ENCODE results near the gene TRHDE. TPM values are rescaled to one million over a fixed set of nuclear protein-coding genes. Genes with fewer than 3 reads are reported as not detected.
"Not testable (repeated sequence)": the region's sequence is repeated elsewhere in the genome, so short reads cannot be mapped to it uniquely, and the experiment has no call there.

The TRHDE gene
- total and polyA plus RNA-seq, 4 donors = 0.19 to 7.5 (median 3.5) TPM

GRCh38 chr12:72658615-72659014 is 386.4 kb downstream of the TRHDE start:
- no peak for TF ChIP-seq CTCF (IDR thresholded peaks at IDR 0.05; ENCODE audit: control extremely low read depth, extremely low read depth)
- Histone ChIP-seq H3K36me3 (ENCODE audit: control insufficient read depth in 4 of 4, insufficient read depth in 4 of 4, low read length in 4 of 4) (no peaks in the 10 kb centered on the region), H3K27me3 (ENCODE audit: control insufficient read depth in 3 of 3, insufficient read depth in 3 of 3, low read length in 2 of 3) (no peaks in the 10 kb centered on the region), H3K4me1 (ENCODE audit: control insufficient read depth in 5 of 5, insufficient read depth in 5 of 5, low read length in 5 of 5) (no peaks in the 10 kb centered on the region), H3K27ac (ENCODE audit: low read depth in 1 of 2, low read length in 1 of 2) (no peak overlapping the region), H3K4me3 (no peak overlapping the region), H3K9me3 (ENCODE audit: control insufficient read depth in 4 of 4, insufficient read depth in 3 of 4, low read length in 3 of 4) (no peaks in the 10 kb centered on the region), H3K9ac (ENCODE audit: insufficient read depth in 1 of 2, low read length in 2 of 2) (no peak overlapping the region)
- DNase-seq = no peak
- no peak for ATAC-seq (ENCODE audit: insufficient read depth, low FRiP score)

- not testable (repeated sequence) for H3K4me1 ChIP-seq (ENCODE audit: control insufficient read depth in 5 of 5, insufficient read depth in 5 of 5, low read length in 5 of 5); H3K4me3 ChIP-seq; DNase-seq; H3K9me3 ChIP-seq (ENCODE audit: control insufficient read depth in 4 of 4, insufficient read depth in 3 of 4, low read length in 3 of 4); H3K9ac ChIP-seq (ENCODE audit: insufficient read depth in 1 of 2, low read length in 2 of 2); H3K27ac ChIP-seq (ENCODE audit: low read depth in 1 of 2, low read length in 1 of 2); H3K27me3 ChIP-seq (ENCODE audit: control insufficient read depth in 3 of 3, insufficient read depth in 3 of 3, low read length in 2 of 3); ATAC-seq (ENCODE audit: insufficient read depth, low FRiP score); H3K36me3 ChIP-seq (ENCODE audit: control insufficient read depth in 4 of 4, insufficient read depth in 4 of 4, low read length in 4 of 4)
- WGBS, 2 donors = 82 to 92% methylated on average over 7 of the region's 7 CpGs
Measured at GRCh38 chr12:72660174-72660573, 388.0 kb downstream of the TRHDE start.

- DNase-seq = peak in 1 of 3 donors; percentile 2
- Histone ChIP-seq H3K9me3 (ENCODE audit: control insufficient read depth in 4 of 4, insufficient read depth in 3 of 4, low read length in 3 of 4) (peaks cover 0 to 3% (median 0%) of the 10 kb centered on the region in 4 donors), H3K4me1 (ENCODE audit: control insufficient read depth in 5 of 5, insufficient read depth in 5 of 5, low read length in 5 of 5) (no peaks in the 10 kb centered on the region), H3K9ac (ENCODE audit: insufficient read depth in 1 of 2, low read length in 2 of 2) (no peak overlapping the region), H3K27ac (ENCODE audit: low read depth in 1 of 2, low read length in 1 of 2) (no peak overlapping the region), H3K36me3 (ENCODE audit: control insufficient read depth in 4 of 4, insufficient read depth in 4 of 4, low read length in 4 of 4) (no peaks in the 10 kb centered on the region), H3K4me3 (no peak overlapping the region), H3K27me3 (ENCODE audit: control insufficient read depth in 3 of 3, insufficient read depth in 3 of 3, low read length in 2 of 3) (no peaks in the 10 kb centered on the region)
- no peak for TF ChIP-seq CTCF (IDR thresholded peaks at IDR 0.05; ENCODE audit: control extremely low read depth, extremely low read depth)
- WGBS, 2 donors = 54 to 55% methylated on average over 4 of the region's 4 CpGs
- ATAC-seq (ENCODE audit: insufficient read depth, low FRiP score) = no peak
Measured at GRCh38 chr12:72673853-72674252, 401.7 kb downstream of the TRHDE start.

- H3K27ac ChIP-seq (ENCODE audit: low read depth in 1 of 2, low read length in 1 of 2) = no peak overlapping the region
- no peaks in the 10 kb centered on the region for H3K36me3 ChIP-seq (ENCODE audit: control insufficient read depth in 4 of 4, insufficient read depth in 4 of 4, low read length in 4 of 4)
- no peak for TF ChIP-seq CTCF (IDR thresholded peaks at IDR 0.05; ENCODE audit: control extremely low read depth, extremely low read depth)
- H3K9me3 ChIP-seq (ENCODE audit: control insufficient read depth in 4 of 4, insufficient read depth in 3 of 4, low read length in 3 of 4) = peaks cover 0 to 3% (median 0%) of the 10 kb centered on the region in 4 donors
- H3K27me3 ChIP-seq (ENCODE audit: control insufficient read depth in 3 of 3, insufficient read depth in 3 of 3, low read length in 2 of 3) = no peaks in the 10 kb centered on the region
- H3K4me1 ChIP-seq (ENCODE audit: control insufficient read depth in 5 of 5, insufficient read depth in 5 of 5, low read length in 5 of 5) = no peaks in the 10 kb centered on the region
- 79 to 83% methylated on average over 1 of the region's 1 CpG for WGBS, 2 donors
- DNase-seq = no peak
- no peak overlapping the region for H3K4me3 ChIP-seq
- ATAC-seq (ENCODE audit: insufficient read depth, low FRiP score) = no peak
- H3K9ac ChIP-seq (ENCODE audit: insufficient read depth in 1 of 2, low read length in 2 of 2) = no peak overlapping the region
Measured at GRCh38 chr12:72676556-72676955, 404.4 kb downstream of the TRHDE start.
